ENCODE results near the gene SRSF8.

DNA sequence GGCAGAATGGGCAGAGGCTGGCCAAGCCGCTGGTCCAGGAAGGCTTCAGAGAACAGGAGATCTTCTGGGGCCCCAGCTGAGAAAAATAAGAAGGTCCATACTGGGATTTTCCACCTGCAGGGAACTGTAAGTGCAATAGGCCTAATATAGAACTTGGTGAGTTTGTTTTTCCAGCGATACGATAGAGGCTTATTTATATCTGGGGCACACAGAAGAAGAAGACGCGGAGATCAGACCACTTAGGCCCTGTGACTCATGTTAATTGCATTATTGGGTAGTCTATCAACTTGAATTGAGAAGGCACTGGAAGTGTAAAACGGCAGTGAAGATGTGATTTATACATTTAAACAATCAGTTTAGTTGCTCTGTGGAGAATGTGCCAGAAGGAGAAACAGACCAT, 7.7 kb upstream of the SRSF8 start:
- TF ChIP-seq, protein P1, sequence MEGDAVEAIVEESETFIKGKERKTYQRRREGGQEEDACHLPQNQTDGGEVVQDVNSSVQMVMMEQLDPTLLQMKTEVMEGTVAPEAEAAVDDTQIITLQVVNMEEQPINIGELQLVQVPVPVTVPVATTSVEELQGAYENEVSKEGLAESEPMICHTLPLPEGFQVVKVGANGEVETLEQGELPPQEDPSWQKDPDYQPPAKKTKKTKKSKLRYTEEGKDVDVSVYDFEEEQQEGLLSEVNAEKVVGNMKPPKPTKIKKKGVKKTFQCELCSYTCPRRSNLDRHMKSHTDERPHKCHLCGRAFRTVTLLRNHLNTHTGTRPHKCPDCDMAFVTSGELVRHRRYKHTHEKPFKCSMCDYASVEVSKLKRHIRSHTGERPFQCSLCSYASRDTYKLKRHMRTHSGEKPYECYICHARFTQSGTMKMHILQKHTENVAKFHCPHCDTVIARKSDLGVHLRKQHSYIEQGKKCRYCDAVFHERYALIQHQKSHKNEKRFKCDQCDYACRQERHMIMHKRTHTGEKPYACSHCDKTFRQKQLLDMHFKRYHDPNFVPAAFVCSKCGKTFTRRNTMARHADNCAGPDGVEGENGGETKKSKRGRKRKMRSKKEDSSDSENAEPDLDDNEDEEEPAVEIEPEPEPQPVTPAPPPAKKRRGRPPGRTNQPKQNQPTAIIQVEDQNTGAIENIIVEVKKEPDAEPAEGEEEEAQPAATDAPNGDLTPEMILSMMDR (conservative IDR thresholded peaks at IDR 0.05 in 1 of 2, IDR thresholded peaks at IDR 0.05 in 1 of 2; ENCODE audit: low read depth in 1 of 2, low read length in 2 of 2) = no peak
- no peak for TF ChIP-seq EZH2 (IDR thresholded peaks at IDR 0.05; ENCODE audit: low read length, missing control alignments)
